HL-60/S4 treated with retinoic acid at 250 ng/mL for 4 days and 3 days (cell line): ENCODE data around the gene FGFBP3.

ENCODE experiments used
- in situ Hi-C: fragments of 300-500 bp; cut with MboI; formaldehyde crosslinking; loops from 2 replicates; pipeline ENCODE4 v1.7.0; 2022; ENCODE audit warnings: low sequenced_read_pairs

Gene FGFBP3, protein sequence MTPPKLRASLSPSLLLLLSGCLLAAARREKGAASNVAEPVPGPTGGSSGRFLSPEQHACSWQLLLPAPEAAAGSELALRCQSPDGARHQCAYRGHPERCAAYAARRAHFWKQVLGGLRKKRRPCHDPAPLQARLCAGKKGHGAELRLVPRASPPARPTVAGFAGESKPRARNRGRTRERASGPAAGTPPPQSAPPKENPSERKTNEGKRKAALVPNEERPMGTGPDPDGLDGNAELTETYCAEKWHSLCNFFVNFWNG

DNA sequence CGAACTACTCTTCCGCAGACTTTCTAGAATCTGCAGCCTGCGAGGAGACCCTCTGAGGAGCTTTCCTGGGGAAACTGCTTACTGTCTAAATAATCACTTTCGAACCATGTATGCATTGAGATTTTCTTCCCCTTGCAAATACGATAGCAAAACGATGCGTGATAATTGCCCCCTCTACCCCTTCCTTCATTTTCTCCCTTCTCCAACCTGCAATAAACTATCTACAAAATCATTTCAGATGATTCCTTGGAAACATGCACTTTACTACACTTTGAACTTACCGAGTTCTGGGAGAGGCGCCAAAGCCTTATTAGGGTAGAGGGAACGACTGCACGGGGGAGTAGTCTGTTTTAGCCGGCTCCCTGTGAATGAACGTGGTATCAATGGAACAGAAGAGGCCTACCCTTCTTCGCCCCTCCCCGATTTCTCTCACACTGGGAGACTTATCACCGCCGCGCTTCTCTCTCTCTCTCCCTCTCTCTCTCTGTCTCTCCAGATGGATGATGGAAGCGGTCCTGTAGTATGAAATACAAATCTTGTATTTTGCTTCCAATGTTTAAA, at the start of gene FGFBP3:
Gene FGFBP3, minus strand, starts transcription at position 370 of the 561 bp plus-strand sequence. CDS start 517 bp downstream, outside the sequence.
- in situ Hi-C loops: no loop called here

DNA sequence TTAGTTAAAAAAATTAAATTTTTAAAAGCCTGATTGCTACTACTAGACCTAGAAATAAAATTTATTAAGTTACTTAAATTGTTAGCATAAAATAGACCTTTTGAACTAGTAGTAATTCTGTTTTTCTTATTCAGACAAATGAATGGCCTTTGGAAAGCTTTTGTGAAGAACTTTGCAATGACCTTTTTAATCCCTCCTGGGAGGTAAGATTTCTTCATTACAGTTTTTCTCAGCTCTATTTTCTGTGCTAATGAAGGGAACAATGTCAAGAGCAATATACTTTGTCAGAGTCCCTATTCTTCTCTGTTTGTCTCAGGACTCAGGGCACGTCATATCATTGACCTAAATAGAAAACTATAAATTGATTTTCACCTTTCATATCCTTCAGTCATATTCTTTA, 47.8 kb upstream of the FGFBP3 start:
- in situ Hi-C loops: no loop called here

DNA sequence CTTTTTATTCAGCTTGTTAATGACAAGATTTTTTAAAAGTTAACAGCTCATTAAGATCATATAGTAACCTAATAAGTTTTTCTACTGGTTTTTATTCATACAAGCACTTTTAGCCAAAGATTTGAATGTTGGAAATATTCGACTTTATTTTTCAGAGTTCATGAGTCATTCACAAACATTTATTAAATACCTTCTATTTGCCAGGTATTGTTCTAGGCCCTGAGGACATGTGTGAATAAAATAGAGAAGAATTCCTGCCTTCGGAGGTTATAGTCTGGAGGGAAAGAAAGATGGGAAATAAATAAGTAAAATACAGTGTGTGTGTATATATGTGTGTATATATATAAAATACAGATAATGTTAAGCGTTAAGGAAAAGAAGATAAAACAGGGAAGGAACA, 45.8 kb upstream of the FGFBP3 start:
- in situ Hi-C loops: no loop called here

DNA sequence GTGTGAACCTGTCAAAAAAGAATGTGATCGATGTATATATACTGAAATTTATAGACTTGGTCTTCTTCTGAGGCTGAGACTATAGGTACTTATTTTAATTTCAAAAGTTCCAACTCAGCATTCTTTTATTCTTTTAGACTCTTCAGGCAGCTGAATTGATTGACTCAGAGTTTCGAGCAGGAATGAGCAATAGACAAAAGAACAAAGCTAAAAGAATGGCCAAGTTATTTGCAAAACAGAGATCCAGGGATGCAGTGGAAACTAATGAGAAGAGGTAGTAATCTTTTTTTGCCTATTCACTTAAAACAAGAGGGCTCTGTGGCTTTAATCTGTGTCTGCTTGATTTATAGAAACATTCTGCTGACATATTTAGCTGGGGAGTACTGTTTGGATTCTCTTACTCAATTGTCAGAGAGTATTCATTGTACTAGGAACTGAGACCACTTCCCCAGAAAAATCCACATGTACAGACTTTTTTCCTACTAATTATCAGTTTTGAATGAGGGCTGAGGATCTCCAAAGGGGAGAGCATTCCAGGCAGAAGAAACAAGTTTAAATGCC, 44.4 kb upstream of the FGFBP3 start:
- in situ Hi-C loops: no loop called here

DNA sequence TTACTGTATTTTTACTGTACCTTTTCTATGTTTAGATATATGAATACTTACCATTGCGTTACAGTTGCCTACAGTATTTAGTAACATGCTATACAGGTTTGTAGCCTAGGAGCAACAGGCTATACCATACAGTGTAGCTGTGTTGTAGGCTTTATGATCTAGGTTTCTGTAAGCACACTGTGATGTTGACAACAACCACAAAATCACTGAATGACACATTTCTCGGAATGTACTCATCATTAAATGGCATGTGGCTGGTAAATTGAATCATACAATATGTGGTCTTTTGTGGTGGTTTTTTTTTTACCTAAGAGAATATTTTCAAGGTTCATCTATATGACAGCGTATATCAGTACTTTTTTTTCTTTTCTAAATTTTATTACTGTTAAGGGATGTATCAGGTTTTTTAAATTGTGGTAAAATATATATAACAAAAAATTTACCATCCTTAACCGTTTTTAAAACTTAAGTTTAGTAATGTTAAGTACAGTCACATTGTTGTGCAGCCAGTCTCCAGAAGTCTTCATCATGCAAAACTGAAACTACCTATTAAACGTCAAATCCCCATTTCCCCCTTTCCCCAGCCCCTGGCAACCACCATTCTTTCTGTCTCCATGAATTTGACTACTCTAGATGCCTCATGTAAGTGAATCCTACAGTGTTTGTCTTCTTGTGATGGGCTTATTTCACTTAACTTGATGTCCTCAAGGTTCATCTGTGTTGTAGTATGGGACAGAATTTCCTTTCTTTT, 35.8 kb upstream of the FGFBP3 start:
- in situ Hi-C loops: no loop called here

DNA sequence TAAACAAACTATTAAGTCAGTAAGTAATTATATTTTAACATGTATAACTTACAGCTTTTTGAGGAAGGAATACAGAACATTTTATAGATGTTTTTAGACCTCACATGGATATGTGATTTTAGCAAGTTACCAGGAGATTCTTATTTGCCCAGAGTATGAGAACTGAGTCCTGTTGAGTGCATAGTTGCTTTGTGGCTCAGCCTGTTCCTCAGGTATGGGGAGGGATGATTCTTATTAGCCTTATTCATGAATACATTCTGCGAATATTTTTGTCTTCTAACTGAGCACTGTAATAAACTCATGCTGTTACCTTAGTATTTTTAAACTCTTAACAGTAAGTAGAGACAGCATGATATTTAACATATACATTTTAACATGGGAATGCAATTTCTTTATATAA, 32.1 kb upstream of the FGFBP3 start:
- in situ Hi-C loops: no loop called here

DNA sequence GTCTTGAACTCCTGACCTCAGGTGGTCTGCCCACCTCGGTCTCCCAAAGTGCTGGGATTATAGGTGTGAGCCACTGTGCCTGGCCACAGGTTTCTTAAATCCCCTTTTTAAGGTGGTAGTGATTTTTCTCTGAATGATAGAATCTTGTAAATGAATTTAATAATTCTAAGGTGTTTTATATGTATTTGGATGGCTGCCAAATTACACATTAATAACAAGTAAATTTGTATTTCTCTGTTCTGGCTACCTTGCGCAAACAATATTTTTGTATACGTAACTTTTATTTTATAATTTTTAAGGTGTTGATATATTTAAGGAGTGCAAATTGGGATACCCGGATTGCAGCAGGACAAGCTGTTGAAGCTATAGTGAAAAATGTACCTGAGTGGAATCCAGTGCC, 30.4 kb upstream of the FGFBP3 start:
- in situ Hi-C loops: no loop called here

DNA sequence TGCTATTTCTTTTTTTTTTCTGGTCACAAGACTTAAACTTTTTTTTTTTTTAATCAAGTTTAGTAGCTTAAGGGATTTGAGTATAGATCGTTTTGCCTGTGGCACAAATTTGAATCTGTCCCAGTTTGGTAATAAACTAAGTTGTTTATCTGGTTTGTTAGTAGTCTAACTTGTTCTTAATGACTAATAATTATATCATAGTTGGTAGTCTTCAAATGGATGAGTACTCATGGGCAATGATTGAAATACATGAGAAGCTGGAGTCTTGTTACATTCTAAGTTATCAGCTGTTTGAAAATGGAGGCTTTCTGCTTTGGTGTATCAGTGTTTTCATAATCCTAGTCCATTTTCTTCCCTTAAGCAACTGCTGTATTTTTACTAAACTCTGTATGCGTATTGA, 26.6 kb upstream of the FGFBP3 start:
- in situ Hi-C loops: no loop called here

DNA sequence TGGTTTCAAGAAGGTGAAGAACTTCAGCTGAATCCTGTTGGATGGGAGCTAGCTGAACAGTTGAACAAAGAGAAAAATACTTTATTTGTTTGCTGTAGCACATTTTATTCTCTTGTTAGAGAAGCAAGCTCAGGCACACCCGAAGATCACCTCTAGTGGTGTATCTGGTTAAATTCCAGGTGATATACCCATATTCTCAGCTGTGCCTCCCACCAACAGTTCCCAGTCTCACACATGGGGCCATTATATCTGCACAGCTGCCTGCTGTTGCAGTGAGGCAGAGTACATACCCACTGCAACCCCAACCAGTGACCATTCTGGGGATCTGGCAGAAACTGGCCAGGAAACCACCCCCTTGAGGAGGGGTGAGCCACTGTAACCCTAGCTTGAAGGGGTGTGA, 23.5 kb upstream of the FGFBP3 start:
- in situ Hi-C loops: no loop called here

DNA sequence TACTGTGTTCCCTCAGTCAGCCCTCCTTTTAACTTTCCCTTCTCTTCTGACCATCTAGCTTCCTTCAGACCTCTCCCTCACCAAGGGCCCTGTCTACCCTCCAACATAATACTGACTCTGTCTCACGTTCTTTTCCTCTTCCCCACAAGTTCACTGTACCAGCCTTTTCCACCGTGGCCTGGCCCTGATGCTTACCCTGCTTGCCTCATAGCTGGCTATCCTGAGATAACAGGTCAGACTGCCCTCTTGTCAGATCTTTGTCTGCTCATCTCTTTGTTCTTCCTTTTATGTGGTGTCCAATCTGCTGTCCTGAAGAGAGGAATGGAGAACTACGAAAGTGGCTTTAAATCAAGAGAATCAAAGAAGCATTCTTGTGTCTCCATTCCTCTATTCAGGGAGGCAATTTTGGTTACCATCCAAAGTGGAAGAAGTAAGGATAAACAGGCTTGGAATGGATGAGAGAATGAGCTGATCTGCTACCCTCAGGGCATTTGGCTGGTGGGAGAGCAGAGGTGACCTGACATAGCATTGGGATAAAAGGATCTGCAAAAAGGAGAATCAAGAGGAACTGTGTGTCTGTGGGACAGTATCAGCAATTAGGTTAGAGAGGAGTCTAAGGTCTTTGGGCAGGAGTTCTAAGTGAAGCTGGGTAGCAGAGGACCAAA, 22.4 kb upstream of the FGFBP3 start:
- in situ Hi-C loops: no loop called here

DNA sequence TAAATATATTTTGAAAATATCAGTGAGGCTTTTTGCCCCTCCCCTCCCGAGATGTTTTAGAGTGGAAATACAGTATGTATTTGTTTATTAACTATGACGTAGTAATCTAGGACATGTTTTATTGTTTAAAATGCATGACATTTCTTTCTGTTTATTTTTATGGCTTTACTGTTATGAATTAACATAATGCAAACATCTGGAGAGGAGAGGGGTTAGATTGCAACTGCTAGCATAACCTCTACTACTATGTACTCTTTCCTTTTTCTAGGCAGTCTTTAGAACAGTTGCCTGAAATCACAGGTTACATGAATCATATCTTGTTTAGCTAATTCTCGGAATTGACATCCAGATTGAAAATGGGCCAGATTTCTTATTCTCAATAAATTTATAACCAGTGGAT, 21.7 kb upstream of the FGFBP3 start:
- in situ Hi-C loops: no loop called here

DNA sequence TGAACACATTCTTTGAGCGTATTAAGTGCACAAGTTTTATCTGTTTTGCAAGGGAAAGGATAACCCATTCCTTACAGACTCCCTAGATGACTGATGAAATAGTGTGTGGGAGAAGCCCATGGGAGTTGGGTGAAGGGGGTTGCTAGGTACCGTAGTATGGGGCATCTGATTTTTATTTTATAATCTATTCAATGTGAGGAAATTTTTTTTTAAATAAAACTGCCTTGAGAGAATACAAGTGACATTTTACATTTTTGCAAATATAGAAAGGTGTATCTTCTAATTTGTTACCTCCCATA, 15.7 kb upstream of the FGFBP3 start:
- in situ Hi-C loops: no loop called here

DNA sequence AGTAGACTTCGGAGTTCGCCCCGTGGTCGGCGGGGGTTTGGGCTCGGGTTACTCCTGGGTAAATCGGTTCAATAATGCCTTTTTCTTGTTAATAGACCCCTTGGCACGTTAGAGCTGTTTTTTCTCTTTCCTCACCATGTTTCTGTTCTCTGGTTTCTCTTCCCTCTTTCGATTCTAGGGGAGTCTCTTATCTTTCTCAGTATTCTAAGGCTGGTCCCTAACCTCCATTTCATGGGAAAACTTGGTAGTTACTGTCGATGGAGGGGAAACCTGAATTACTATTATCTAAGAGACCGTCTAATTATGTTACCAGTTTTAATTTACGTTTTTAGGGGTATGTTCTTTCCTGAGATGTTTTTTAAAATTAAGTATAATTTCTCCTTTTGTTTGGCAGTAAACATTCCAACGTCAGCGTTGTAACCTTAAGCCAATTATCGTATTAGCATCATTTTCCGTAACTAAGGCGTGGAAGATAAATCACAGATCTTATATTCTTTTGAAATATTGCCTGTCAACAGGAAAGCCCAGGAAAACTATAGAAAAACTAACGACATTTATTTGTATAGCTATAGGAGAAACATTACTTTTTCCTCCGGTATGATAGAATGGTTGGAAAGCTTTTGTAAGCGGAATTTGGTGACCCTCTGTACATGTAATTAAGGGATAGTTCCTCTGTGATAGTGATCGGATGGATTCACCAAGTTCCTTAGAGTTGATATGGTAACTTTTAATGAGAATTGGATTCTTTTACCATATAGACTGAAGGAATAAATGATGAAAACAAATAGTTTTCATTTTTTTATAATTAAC, 15.1 kb upstream of the FGFBP3 start:
- in situ Hi-C loops: no loop called here

DNA sequence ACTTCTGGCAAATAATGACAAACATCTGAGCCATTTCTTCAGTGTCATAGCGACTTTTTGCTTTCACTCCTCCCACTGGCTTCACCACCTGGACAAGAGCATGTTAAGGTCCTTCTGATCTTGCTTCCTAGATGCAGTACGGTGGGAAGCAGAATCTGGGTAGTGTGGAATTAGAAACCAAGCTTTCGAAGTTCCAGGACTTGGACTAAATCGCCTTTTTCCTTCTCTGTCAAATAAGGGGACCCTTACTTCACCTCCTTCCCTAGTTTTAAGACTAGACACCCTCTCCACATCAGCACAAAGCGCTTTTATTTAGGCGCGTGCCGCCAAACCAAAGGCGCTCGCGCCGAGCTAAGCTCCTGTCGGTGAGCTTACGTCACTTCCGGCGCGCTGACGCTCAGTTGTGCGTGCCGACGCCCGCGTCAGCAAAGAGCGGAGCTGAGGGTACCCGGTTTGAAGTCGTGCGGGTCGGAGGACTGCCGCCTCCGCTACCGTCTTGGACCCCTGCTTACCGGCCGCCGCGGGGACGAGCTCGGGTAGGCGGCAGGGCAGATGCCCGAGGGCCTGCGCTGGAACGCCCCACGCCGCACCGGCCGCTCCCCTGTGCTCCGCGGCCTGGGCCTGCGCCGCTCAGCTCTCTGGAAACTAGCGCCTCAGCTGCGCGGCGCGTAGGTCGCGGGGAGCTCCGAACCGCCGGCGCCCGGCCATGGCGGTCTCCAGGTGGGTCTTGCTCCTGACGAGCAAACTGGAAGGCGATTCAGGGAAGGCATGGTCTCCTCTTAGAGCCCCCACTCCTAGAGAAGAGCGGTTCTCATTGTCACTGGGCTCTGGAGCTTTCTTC, 14.3 kb upstream of the FGFBP3 start, which contains the start of gene BTAF1:
Gene BTAF1, plus strand, starts transcription at position 400 of the 841 bp plus-strand sequence. Its CDS starts 307 bp downstream, at position 707.
- in situ Hi-C loops: no loop called here

DNA sequence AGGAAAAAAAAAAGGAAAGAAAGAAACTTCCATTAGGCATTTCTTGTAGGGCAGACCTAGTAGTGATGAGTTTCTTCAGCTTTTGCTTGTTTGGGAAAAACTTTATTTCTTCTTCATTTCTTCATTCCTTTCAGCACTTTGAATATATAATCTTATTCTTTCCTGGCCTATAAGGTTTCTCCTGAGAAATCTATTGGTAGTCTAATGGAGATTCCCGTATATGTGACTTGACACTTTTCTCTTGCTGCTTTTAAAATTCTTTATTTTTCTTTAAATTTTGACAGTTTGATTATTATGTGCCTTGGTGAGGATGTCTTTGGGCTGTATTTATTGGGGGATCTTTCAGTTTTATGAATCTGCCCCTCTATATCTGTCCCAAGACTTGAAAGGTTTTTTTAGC, 10.4 kb upstream of the FGFBP3 start:
- in situ Hi-C loops: no loop called here

DNA sequence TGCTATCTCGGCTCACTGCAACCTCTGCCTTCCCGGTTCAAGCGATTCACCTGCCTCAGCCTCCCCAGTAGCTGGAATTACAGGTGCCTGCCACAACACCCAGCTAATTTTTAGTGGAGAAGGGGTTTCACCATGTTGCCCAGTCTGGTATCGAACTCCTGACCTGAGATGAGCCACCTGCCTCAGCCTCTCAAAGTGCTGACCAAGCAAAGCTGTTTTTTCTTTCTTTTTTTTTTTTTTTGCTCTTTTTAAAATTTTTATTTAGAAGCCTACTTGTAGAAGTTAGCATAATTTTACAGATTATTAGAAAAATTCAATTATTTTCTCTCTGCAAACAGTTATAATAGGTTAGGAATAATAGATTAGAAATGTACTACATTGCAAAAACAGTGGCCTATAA, 1.2 kb upstream of the FGFBP3 start:
- in situ Hi-C loops: no loop called here

DNA sequence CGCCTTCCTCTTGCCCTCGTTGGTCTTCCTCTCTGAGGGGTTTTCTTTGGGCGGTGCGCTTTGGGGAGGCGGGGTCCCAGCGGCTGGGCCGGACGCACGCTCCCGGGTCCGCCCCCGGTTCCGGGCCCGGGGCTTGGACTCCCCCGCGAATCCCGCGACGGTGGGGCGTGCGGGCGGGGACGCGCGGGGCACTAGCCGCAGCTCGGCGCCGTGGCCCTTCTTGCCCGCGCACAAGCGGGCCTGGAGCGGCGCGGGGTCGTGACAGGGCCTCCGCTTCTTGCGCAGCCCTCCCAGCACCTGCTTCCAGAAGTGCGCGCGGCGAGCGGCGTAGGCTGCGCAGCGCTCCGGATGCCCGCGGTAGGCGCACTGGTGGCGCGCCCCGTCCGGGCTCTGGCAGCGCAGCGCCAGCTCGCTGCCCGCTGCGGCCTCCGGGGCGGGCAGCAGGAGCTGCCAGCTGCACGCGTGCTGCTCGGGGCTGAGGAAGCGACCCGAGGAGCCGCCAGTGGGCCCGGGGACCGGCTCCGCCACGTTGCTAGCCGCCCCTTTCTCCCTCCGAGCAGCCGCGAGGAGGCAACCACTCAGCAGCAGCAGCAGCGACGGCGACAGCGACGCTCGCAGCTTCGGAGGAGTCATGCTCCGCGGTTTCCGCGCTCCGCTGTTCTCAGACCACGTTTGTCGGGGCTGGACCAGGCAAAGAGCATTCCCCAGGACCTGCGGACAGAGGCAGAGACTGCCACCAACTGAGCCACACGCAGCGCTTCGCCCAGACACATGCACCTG, 759 bp downstream of the FGFBP3 start:
- in situ Hi-C loops: no loop called here

DNA sequence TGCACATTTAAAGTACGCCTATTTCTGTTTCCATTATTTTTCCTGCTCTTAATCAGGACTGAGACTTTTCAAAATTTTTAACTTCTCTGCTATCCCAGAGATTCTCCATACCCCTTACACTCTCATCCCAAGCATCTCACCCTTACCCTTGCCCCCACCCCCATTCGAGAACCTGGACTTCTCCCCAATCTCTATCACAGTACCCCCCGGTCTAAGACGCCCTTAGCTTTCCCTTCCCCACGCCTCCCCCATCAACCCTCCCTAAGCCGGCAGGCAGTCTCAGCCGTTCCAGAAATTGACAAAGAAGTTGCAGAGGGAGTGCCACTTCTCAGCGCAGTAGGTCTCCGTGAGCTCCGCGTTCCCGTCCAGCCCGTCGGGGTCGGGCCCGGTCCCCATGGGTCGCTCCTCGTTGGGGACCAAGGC, 1.4 kb downstream of the FGFBP3 start:
- in situ Hi-C loops: no loop called here

DNA sequence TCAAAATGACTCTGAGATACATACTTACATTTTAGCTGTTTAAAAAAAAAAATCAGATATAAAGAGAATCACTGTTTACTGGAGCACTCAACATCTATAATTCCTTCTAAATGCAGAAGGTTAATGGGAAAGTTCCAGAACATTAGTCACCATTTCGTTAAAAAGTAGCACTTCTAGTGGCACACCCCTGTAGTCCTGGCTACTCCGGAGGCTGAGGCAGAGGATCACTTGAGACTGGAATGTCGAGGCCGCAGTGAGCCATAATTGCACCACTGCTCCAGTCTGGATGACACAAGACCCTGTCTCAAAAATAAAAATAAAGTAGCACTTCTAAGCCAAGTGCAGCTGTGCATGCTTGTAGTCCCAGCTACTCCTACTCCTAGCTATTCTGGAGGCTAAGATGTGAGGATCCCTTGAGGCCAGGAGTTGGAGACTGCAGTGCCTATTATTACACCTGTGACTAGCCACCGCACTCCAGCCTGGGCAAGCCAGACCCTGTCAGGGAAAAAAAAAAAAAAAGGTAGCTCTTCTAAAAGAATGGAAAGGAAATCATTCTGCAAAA, 2.2 kb downstream of the FGFBP3 start:
- in situ Hi-C loops: no loop called here
